ENCODE measurements around the gene MPP3. TPM values are rescaled to one million over a fixed set of nuclear protein-coding genes. Genes with fewer than 3 reads are reported as not detected.

Gene MPP3
- total and polyA plus RNA-seq, 2 donors (not counting 1 experiment from before 2014, with no cell fraction given) = 0.16 TPM; not detected in 1

GRCh38 chr17:43766413-43767052 lies 66.4 kb downstream of the MPP3 start:
- WGBS (ENCODE audit: insufficient coverage) = 76% methylated on average over 3 of the region's 7 CpGs
- no peak overlapping the region for H3K9ac ChIP-seq (ENCODE audit: low read length)
- Mint-ChIP-seq H3K4me1 (peaks cover 16% of the 10 kb centered on the region), H3K27ac (no peak overlapping the region), H3K9me3 (ENCODE audit: insufficient read depth) (no peaks in the 10 kb centered on the region), H3K4me3 (no peak overlapping the region), H3K27me3 (no peaks in the 10 kb centered on the region)
- ATAC-seq (ENCODE audit: low read depth) (no peak), DNase-seq (peak; percentile 63)
- TF ChIP-seq EZH2 (IDR thresholded peaks at IDR 0.05; ENCODE audit: borderline replicate concordance, insufficient read depth, low read depth, low read length, poor library complexity, severe bottlenecking) = no peak
- TF ChIP-seq, protein P1, sequence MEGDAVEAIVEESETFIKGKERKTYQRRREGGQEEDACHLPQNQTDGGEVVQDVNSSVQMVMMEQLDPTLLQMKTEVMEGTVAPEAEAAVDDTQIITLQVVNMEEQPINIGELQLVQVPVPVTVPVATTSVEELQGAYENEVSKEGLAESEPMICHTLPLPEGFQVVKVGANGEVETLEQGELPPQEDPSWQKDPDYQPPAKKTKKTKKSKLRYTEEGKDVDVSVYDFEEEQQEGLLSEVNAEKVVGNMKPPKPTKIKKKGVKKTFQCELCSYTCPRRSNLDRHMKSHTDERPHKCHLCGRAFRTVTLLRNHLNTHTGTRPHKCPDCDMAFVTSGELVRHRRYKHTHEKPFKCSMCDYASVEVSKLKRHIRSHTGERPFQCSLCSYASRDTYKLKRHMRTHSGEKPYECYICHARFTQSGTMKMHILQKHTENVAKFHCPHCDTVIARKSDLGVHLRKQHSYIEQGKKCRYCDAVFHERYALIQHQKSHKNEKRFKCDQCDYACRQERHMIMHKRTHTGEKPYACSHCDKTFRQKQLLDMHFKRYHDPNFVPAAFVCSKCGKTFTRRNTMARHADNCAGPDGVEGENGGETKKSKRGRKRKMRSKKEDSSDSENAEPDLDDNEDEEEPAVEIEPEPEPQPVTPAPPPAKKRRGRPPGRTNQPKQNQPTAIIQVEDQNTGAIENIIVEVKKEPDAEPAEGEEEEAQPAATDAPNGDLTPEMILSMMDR (IDR thresholded peaks at IDR 0.05) = peak; percentile 88
- H3K4me2 ChIP-seq (replicated peaks; ENCODE audit: low read depth, low read length, poor library complexity, severe bottlenecking) = no peak overlapping the region
- H3K27ac ChIP-seq (ENCODE audit: low read length in 2 of 2) = no peak overlapping the region
- CTCF ChIA-PET = interaction anchor here (0.6 to 16.1 kb wide), 26 partner anchors 8 to 1039 kb away, joined by 3 to 524 read pairs (median 4); partner anchors contain the start of genes CD300LG, DUSP3 and SOST
- intact Hi-C loops (cut with micrococcal nuclease) = no loop called here
- H3K36me3 ChIP-seq (replicated peaks in 1 of 2; ENCODE audit: control extremely low read depth in 1 of 2, control insufficient read depth in 1 of 2, extremely low read depth in 1 of 2, insufficient read depth in 2 of 2, low read length in 1 of 2) = no peaks in the 10 kb centered on the region
- no peaks in the 10 kb centered on the region for H3K79me2 ChIP-seq (ENCODE audit: control insufficient read depth, insufficient read depth, low read length)
- H3K4me3 ChIP-seq (ENCODE audit: control extremely low read depth in 1 of 5, extremely low read depth in 1 of 5, insufficient read depth in 1 of 5, low read depth in 2 of 5, low read length in 4 of 5) = no peak overlapping the region
- H4K20me1 ChIP-seq (ENCODE audit: control insufficient read depth, insufficient read depth, low read length, poor library complexity, severe bottlenecking) = no peaks in the 10 kb centered on the region
- H3K27me3 ChIP-seq (replicated peaks in 1 of 4; ENCODE audit: control extremely low read depth in 1 of 4, control insufficient read depth in 3 of 4, insufficient read depth in 4 of 4, low read length in 3 of 4) = no peaks in the 10 kb centered on the region
- POLR2A ChIA-PET = interaction anchor here (0.6 kb wide), 1 partner anchor 75 kb away, joined by 7 read pairs; no protein-coding TSS in a partner anchor
- H3K9me3 ChIP-seq (ENCODE audit: control extremely low read depth in 1 of 3, control insufficient read depth in 2 of 3, insufficient read depth in 1 of 3, low read length in 2 of 3) = peaks cover 0 to 6% (median 0%) of the 10 kb centered on the region in 3 donors
- peaks cover 9% of the 10 kb centered on the region in 2 donors for H3K4me1 ChIP-seq (ENCODE audit: control insufficient read depth in 2 of 2, insufficient read depth in 2 of 2, low read length in 2 of 2)
- no peak overlapping the region for H2AFZ ChIP-seq (ENCODE audit: insufficient read depth, low read depth, low read length, poor library complexity, severe bottlenecking)

DNA sequence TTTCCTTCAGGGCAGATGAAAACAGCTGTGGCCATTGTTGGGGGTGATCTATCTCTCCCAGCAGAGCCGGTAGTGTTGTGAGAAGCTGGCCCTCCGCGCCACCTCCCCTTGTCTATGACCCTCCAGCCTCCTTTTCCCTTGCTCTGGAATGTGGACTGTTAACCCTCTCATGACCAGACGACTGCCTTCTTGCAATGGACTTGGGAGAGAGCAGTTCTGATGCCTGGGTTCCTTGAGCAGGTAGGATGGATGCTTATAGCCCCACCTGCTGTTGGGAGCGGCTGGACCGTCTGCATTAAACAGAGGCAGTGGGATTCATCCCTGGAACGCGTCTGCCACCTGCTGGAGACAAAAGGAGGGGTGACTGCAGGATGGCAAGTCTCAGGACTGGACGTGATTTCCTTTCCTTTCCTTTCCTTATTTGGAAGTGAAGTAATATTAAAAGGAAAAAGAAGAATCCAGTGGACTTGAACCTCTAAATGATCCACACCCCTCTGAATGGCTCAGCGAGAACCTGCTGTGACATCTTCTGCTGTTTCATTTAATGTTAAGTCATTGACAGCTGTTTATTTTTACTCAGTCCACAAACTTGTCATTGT lies 72.6 kb downstream of the MPP3 start:
- H2AFZ ChIP-seq (ENCODE audit: insufficient read depth, low read depth, low read length, poor library complexity, severe bottlenecking) = no peak overlapping the region
- CTCF ChIA-PET = interaction anchor here (0.5 to 16.1 kb wide), 19 partner anchors 10 to 368 kb away, joined by 3 to 524 read pairs (median 3); partner anchors contain the start of gene DUSP3
- 15% methylated on average over 6 of the region's 10 CpGs for WGBS (ENCODE audit: insufficient coverage)

More for the DNA sequence above, 72.6 kb downstream of the MPP3 start:
- no peaks in the 10 kb centered on the region for H3K9me3 Mint-ChIP-seq (ENCODE audit: insufficient read depth)
- peaks cover 24% of the 10 kb centered on the region for H3K27me3 Mint-ChIP-seq
- Histone ChIP-seq H4K20me1 (ENCODE audit: control insufficient read depth, insufficient read depth, low read length, poor library complexity, severe bottlenecking) (no peaks in the 10 kb centered on the region), H3K9me3 (ENCODE audit: control extremely low read depth in 1 of 3, control insufficient read depth in 2 of 3, insufficient read depth in 1 of 3, low read length in 2 of 3) (no peaks in the 10 kb centered on the region), H3K4me3 (ENCODE audit: control extremely low read depth in 1 of 5, extremely low read depth in 1 of 5, insufficient read depth in 1 of 5, low read depth in 2 of 5, low read length in 4 of 5) (no peak overlapping the region), H3K27ac (ENCODE audit: low read length in 2 of 2) (no peak overlapping the region), H3K9ac (ENCODE audit: low read length) (no peak overlapping the region), H3K79me2 (ENCODE audit: control insufficient read depth, insufficient read depth, low read length) (no peaks in the 10 kb centered on the region), H3K4me2 (replicated peaks; ENCODE audit: low read depth, low read length, poor library complexity, severe bottlenecking) (no peak overlapping the region), H3K4me1 (ENCODE audit: control insufficient read depth in 2 of 2, insufficient read depth in 2 of 2, low read length in 2 of 2) (peaks cover 0 to 3% of the 10 kb centered on the region in 2 donors), H3K36me3 (replicated peaks in 1 of 2; ENCODE audit: control extremely low read depth in 1 of 2, control insufficient read depth in 1 of 2, extremely low read depth in 1 of 2, insufficient read depth in 2 of 2, low read length in 1 of 2) (no peaks in the 10 kb centered on the region), H3K27me3 (replicated peaks in 1 of 4; ENCODE audit: control extremely low read depth in 1 of 4, control insufficient read depth in 3 of 4, insufficient read depth in 4 of 4, low read length in 3 of 4) (peaks cover 0 to 22% (median 6%) of the 10 kb centered on the region in 4 experiments)
- intact Hi-C loops (cut with micrococcal nuclease) = loop anchor here (1.0 kb wide), 1 partner anchor 184 kb away; no protein-coding TSS in a partner anchor
- H3K27ac Mint-ChIP-seq = no peak overlapping the region
- H3K4me3 Mint-ChIP-seq = no peak overlapping the region
- TF ChIP-seq, protein P1 (IDR thresholded peaks at IDR 0.05) = peak; percentile 96
- no peak for TF ChIP-seq EZH2 (IDR thresholded peaks at IDR 0.05; ENCODE audit: borderline replicate concordance, insufficient read depth, low read depth, low read length, poor library complexity, severe bottlenecking)
- ATAC-seq (ENCODE audit: low read depth) (peak; percentile 98), DNase-seq (peak; percentile 87)
- no peaks in the 10 kb centered on the region for H3K4me1 Mint-ChIP-seq
- POLR2A ChIA-PET = interaction anchor here (0.9 kb wide), 1 partner anchor 65 kb away, joined by 3 read pairs; no protein-coding TSS in a partner anchor
